ENCODE measurements around the gene ASCC2.

Gene ASCC2

GRCh38 chr22:29816128-29816527 is 21.9 kb downstream of the ASCC2 start:
- no peak for DNase-seq

DNA sequence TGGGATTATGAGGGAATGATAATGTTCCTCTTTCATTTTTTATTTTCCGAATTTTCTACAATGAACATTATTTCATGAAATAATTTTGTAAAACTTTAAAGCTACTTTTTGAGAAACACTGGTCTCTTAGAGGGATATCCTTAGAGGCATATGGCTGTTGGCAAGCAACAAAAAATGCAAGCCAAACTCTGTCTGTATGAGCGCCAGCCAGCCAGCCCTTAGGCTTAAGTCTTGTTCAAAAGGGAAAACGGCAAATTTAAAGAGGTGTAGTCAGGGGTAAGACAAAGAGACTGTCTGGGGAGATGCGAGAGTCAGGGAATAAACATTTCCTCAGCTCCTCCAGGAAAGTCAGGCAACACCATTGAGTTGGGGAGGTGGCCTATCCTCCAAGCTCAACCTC is 22.5 kb downstream of the ASCC2 start:
- DNase-seq: no peak

DNA sequence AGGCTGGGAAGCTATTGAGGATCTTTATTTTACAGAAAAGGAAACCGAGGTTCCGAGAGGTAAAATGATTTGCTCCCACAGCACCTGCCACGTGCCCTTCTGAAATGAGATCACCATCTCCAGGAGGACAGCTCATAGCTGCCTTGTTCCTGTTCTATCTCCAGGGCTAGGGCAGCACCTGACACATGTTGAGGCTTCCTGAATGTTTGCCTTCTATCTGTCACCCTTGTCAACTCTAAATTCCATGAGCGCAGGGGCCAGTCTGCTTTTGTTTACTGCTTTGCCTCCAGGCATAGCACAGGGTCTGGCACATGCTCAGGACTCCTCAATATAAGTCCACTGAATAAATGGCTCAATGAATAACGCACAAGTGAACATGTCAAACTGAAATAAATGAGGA is 24.1 kb downstream of the ASCC2 start:
- no peak for DNase-seq

- DNase-seq: no peak
Observed at GRCh38 chr22:29813563-29813962, 24.5 kb downstream of the ASCC2 start.

GRCh38 chr22:29813126-29813525 is 24.9 kb downstream of the ASCC2 start:
- DNase-seq: no peak

GRCh38 chr22:29811377-29811776 is 26.7 kb downstream of the ASCC2 start:
- DNase-seq: no peak

DNA sequence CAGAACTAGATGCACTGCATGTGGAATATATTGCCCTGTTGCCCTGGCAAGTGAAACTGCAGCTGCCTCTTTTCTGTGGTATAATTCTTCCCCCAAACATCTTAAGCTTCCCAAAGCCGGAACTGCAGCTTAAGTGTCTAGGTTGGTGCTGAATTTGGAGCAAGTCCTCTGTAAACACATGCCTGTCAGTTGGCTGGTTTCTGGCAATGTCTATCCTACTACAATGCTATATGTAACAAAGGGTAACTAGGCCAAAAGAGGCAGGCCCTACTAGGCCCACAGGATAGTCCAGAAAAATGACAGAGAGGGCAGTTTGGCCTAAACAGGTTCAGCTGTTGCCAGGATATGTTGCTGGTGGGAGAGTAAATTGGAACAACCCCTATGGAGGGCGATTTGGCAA is 27.9 kb downstream of the ASCC2 start:
- no peak for DNase-seq

DNA sequence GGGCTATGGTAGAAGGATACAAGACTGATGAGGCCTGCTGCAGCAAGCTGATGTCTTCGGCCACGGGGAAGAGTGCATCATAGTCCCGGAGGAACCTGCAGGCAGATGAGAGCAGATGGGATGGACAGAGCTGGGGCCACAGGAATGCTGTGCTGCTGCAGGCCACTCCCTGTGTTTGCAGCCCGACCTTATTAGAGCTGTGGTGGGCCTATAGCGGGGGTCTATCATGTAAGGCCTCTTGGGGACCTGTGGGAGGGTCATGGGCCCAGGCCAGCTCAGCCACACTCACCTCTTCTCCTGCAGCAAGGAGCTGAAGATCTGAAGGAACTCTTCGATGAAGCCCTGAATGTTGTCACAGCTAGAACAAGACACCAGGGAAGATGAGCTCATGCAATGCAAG is 31.9 kb downstream of the ASCC2 start:
- no peak for DNase-seq

DNA sequence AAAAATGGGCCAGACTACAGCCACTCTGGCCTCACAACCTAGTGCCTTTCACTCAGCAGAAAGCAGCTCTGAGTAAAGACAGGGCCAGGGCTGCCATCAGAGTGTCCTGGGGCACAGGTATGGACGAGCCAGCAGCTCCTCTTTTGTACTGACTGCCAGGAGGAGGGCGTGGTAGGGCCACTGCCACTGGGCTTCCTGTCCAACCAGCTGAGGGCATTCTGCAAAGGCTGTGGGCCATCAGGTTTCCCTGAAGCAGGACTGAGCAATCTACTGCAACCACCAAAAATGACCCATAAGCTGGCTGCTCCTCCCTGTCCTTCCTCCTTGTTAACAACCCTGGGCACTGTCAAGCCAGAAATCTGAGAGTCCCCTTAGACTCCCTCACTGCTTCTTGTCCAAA is 33.1 kb downstream of the ASCC2 start:
- no peak for DNase-seq

- DNase-seq: no peak
Observed at GRCh38 chr22:29803190-29803589, 34.9 kb downstream of the ASCC2 start.

DNA sequence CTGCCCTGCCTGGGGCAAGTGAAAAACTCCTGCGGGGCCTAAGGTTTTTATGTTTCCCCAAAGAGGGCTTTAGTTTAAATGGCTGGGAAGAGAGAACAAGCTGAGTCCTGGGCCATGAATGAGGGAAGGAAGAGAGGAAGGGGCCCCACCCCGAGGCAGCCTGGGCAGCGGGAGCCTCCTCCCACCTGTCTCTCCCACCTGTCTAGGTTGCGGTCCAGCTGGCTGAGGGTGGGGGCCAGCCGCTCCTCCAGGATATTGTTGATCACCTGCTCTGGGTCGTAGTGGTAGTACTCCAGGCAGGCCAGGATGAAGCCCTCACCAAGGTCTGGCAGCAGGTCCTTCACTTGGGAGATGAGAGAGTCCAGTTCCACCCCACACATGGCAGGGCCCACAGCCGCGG is 36.3 kb downstream of the ASCC2 start:
- no peak for DNase-seq

- DNase-seq: no peak
Observed at GRCh38 chr22:29801153-29801552, 36.9 kb downstream of the ASCC2 start.

GRCh38 chr22:29799217-29799680 is 38.8 kb downstream of the ASCC2 start:
- DNase-seq: no peak

DNA sequence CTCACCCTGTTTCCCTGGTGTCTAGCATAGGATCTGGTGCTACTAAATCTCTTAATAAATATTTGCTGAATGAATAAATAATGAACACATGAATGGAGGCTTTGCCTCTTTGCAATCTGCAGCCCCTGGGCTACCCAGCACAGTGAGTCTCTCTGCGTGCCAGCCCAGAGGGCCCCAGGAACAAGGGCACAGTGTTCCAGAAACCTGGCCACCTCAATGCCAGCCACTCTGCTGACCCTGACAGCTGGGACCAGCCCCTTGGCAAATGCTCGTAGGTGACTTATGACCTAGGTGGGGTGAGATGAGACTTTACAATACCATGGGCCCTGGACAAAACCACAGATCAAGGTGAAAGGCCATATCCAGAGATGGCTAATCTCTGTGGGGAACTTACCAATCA is 39.3 kb downstream of the ASCC2 start:
- no peak for DNase-seq

- no peak for DNase-seq
Observed at GRCh38 chr22:29798318-29798717, 39.8 kb downstream of the ASCC2 start.

- DNase-seq: no peak
Observed at GRCh38 chr22:29797351-29797750, 40.7 kb downstream of the ASCC2 start.

DNA sequence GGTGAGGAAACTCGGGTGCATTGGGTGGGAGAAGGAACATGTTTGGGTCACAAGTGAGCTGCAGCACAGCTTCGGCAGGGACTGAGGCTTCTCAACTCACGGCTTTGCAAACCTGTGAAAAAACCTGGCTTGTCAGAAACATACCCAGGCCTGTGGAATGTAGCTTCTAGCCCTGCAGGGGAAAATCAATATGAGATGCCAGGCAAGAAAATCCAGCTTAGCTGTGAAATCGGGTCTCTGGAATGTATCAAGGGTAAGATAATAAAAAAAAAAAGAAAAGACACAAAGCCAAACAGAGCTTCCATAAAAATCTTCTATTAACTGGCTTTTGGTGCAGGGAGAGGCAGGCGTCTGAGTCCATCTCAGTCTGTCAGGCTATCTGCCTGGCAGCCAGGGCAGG is 42.4 kb downstream of the ASCC2 start:
- DNase-seq: no peak

- DNase-seq: no peak
Observed at GRCh38 chr22:29793396-29793795, 44.7 kb downstream of the ASCC2 start.

- no peak for DNase-seq
Observed at GRCh38 chr22:29790061-29790460, 48.0 kb downstream of the ASCC2 start.

DNA sequence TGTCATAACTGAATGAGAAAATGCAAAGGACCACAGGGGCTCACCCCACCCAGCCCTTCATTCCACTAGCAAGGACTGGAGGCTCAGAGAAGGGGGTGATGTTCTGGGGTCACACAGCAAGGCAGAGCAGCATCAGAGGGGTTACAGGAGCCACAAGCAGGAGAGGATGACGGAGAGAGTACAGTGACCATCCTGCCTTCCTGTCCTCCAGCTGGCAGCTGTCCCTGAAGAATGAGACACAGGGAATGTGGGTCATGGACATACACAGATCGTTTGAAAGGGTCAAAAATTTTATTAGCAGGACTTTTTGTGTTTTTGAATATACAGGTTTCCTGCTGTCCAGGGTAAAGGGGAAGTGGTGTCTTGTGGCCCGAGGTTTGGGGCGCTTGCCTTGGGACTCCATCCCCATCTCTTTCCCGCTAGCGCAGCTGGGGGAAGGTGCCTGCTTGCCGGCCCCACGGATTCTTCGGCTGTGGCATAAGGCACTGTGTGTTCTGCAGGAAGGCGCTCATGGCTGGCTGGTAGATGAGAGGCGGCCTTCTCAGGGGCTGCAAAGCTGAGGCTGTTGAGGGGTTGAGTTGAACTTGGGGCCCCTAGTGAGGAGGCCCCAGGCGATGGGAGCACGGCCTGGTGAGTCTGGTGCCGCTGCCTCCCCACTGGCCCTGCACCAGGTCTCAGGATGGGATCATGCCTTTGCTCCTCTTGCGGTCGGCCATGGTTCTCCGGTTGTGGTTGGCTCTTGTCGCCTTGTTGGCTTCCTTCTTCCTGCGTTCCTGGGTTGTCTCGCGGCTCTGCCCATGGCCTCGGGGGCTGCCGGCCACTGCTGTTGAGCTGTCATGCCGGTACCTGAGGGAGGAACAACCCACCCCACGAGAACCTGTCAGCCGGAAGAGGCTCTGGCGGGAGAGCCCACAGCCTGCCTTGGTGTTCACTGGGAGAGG is 49.5 kb downstream of the ASCC2 start:
- no peak for DNase-seq

GRCh38 chr22:29787371-29787980 is 50.6 kb downstream of the ASCC2 start:
- DNase-seq: no peak

DNA sequence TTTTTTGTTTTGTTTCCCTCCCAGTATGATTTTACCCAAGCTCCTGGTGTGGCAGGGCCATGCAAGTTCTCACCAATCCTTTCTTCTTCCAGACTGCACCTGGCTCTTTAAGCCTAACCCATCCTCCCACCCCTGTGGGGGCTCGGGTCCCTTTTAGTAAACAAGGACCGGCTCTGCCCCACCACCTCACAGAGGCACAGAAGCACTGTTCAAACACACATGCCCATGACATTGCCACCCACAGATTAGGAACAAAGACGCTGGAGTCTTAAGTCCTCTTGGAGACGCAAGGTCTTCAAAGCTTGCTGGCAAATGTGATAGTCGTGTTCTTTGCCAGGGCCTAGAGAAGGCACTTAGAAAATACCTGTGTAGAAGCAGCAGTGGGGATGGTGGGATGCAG is 52.0 kb downstream of the ASCC2 start:
- DNase-seq: no peak

GRCh38 chr22:29784451-29785361 is 53.4 kb downstream of the ASCC2 start:
- no peak for DNase-seq
